ENCODE measurements around the gene MYO10. TPM values are rescaled to one million over a fixed set of nuclear protein-coding genes. Genes with fewer than 3 reads are reported as not detected.
A peak's percentile ranks its signal among the peaks of the same experiment; 100 is the strongest.
"Not testable (repeated sequence)": the region's sequence is repeated elsewhere in the genome, so short reads cannot be mapped to it uniquely, and the experiment has no call there.

MYO10 gene
- total RNA-seq, 1 donor, result 37.1 TPM

- DNase-seq (ENCODE audit: low read depth), result no peak
- no peak overlapping the region for H3K4me3 ChIP-seq (ENCODE audit: low read depth, low read length)
- TF ChIP-seq, protein P1, sequence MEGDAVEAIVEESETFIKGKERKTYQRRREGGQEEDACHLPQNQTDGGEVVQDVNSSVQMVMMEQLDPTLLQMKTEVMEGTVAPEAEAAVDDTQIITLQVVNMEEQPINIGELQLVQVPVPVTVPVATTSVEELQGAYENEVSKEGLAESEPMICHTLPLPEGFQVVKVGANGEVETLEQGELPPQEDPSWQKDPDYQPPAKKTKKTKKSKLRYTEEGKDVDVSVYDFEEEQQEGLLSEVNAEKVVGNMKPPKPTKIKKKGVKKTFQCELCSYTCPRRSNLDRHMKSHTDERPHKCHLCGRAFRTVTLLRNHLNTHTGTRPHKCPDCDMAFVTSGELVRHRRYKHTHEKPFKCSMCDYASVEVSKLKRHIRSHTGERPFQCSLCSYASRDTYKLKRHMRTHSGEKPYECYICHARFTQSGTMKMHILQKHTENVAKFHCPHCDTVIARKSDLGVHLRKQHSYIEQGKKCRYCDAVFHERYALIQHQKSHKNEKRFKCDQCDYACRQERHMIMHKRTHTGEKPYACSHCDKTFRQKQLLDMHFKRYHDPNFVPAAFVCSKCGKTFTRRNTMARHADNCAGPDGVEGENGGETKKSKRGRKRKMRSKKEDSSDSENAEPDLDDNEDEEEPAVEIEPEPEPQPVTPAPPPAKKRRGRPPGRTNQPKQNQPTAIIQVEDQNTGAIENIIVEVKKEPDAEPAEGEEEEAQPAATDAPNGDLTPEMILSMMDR (IDR thresholded peaks at IDR 0.05; ENCODE audit: insufficient read depth, low read length), result no peak
Measured at GRCh38 chr5:16837305-16837704, 98.8 kb downstream of the MYO10 start.

GRCh38 chr5:16834029-16834428, 102.1 kb downstream of the MYO10 start:
- H3K4me3 ChIP-seq (ENCODE audit: low read depth, low read length), result no peak overlapping the region
- TF ChIP-seq, protein P1 (IDR thresholded peaks at IDR 0.05; ENCODE audit: insufficient read depth, low read length), result no peak
- no peak for DNase-seq (ENCODE audit: low read depth)

- DNase-seq (ENCODE audit: low read depth); H3K4me3 ChIP-seq (ENCODE audit: low read depth, low read length): not testable (repeated sequence)
Measured at GRCh38 chr5:16831326-16831725, 104.8 kb downstream of the MYO10 start.

DNA sequence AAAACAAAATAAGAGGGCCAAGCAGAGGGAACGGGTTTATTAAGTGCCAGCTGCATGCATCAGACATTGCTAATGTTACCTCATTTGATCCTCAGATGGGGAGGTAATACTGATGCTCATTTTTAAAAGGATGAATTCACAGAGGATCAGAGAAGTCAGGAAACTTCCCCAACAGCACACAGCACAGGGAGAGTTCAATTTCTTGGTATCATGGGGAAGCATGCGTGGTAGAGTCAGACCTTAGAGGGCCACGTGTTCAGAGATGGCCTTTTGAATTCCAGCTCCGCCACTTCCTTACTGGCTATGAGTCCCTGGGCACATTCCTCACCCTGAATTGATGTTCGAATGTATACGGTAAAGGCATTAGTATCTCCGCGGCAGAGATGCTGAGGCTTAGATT, 108.3 kb downstream of the MYO10 start:
- H3K4me3 ChIP-seq (ENCODE audit: low read depth, low read length), result no peak overlapping the region
- no peak for DNase-seq (ENCODE audit: low read depth)
- TF ChIP-seq, protein P1 (IDR thresholded peaks at IDR 0.05; ENCODE audit: insufficient read depth, low read length), result no peak

- H3K4me3 ChIP-seq (ENCODE audit: low read depth, low read length), result no peak overlapping the region
- TF ChIP-seq, protein P1 (IDR thresholded peaks at IDR 0.05; ENCODE audit: insufficient read depth, low read length), result no peak
- no peak for DNase-seq (ENCODE audit: low read depth)
Measured at GRCh38 chr5:16826379-16827125, 109.5 kb downstream of the MYO10 start.

GRCh38 chr5:16819522-16820167, 116.4 kb downstream of the MYO10 start:
- TF ChIP-seq, protein P1 (IDR thresholded peaks at IDR 0.05; ENCODE audit: insufficient read depth, low read length), result no peak
- H3K4me3 ChIP-seq (ENCODE audit: low read depth, low read length), result no peak overlapping the region
- peak; percentile 86 for DNase-seq (ENCODE audit: low read depth)

GRCh38 chr5:16815432-16815831, 120.7 kb downstream of the MYO10 start:
- TF ChIP-seq, protein P1 (IDR thresholded peaks at IDR 0.05; ENCODE audit: insufficient read depth, low read length), result no peak
- H3K4me3 ChIP-seq (ENCODE audit: low read depth, low read length), result no peak overlapping the region
- no peak for DNase-seq (ENCODE audit: low read depth)
